Measurements from ENCODE around the gene CERS5. TPM values are rescaled to one million over a fixed set of nuclear protein-coding genes. Genes with fewer than 3 reads are reported as not detected.

CERS5 gene, protein sequence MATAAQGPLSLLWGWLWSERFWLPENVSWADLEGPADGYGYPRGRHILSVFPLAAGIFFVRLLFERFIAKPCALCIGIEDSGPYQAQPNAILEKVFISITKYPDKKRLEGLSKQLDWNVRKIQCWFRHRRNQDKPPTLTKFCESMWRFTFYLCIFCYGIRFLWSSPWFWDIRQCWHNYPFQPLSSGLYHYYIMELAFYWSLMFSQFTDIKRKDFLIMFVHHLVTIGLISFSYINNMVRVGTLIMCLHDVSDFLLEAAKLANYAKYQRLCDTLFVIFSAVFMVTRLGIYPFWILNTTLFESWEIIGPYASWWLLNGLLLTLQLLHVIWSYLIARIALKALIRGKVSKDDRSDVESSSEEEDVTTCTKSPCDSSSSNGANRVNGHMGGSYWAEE
- polyA plus RNA-seq (50.6 to 72.3 TPM (median 61.4 TPM) in 3 replicates), polyA minus RNA-seq (34.1 to 97.0 TPM (median 89.8 TPM) in 3 replicates)
- polyA plus RNA-seq (2011; ENCODE audit: low read depth): 16.5 TPM
- 34.2 and 52.2 TPM in 2 replicates for polyA plus RNA-seq (2011; cell fraction: cytosol; rRNA removed)
- polyA plus RNA-seq (2011; cell fraction: nucleus; rRNA removed): 134 and 136 TPM in 2 replicates
- 22.1 and 30.6 TPM in 2 replicates for polyA plus RNA-seq (2012; ENCODE audit: low replicate concordance)
- polyA minus RNA-seq (2011; cell fraction: cytosol; rRNA and poly(A)+ RNA removed): 36.1 TPM
- polyA minus RNA-seq (2011; cell fraction: nucleus; rRNA and poly(A)+ RNA removed): 43.4 and 81.5 TPM in 2 replicates

DNA sequence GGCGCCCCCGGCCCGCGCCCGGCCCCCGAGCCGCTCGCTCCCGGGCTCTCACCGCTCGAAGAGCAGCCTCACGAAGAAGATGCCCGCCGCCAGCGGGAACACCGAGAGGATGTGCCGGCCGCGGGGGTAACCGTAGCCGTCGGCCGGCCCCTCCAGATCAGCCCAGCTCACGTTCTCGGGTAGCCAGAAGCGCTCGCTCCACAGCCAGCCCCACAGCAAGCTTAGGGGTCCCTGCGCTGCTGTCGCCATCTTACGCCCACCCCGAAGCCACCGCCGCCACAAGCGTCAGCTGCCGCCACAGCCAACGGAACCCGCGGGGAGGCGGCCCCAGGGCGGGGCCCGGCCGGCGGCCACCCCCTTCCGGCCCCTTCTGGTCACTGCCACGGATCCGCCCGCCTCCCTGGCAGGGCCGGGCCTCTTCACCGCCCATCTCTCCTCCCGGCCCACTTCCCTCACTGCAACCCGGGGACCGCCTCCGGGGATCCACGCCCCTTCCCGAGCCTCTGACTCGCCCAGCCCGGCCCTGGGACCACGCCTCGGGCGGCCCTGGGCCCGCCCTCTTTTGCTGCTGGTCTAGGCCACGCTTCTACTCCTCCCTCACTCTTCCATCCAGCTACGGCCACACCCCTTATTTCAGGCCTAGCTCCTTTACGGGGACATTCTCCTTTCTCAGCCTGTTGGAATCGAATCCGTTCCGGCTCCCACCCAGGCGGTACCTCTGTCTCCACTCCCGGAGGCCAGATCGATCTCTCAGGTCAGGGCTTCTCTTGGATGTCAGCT is at the start of gene CERS5:
TSS of gene CERS5 (minus strand) at position 321 of the 780 bp plus-strand sequence. CDS start at position 249, 72 bp downstream.
- Histone ChIP-seq H3K27ac (ENCODE audit: control insufficient read depth, insufficient read depth, low read length) (peak within 1 kb of the TSS; percentile 80), H3K9ac (ENCODE audit: control insufficient read depth, extremely low read depth, insufficient read depth, low read length) (peak within 1 kb of the TSS; percentile 87), H3K9me1 (ENCODE audit: control insufficient read depth, extremely low read depth, insufficient read depth, low read length) (peaks cover 2% of the 10 kb centered on the region), H3K9me3 (ENCODE audit: control insufficient read depth, low read depth, low read length) (peaks cover 9% of the 10 kb centered on the region), H3K4me3 (ENCODE audit: control insufficient read depth in 2 of 3, extremely low read depth in 1 of 3, insufficient read depth in 2 of 3, low read depth in 1 of 3, low read length in 3 of 3) (peak within 1 kb of the TSS; percentile 62 to 96 (median 85)), H3K27me3 (ENCODE audit: control insufficient read depth, extremely low read depth, insufficient read depth, low read length) (no peaks in the 10 kb centered on the region), H4K20me1 (ENCODE audit: control insufficient read depth, extremely low read depth, insufficient read depth, low read length) (no peaks in the 10 kb centered on the region), H3K4me1 (ENCODE audit: control insufficient read depth, extremely low read depth, insufficient read depth, low read length) (peaks cover 12% of the 10 kb centered on the region), H3K36me3 (ENCODE audit: control insufficient read depth in 2 of 2, extremely low read depth in 1 of 2, insufficient read depth in 2 of 2, low read length in 2 of 2) (no peaks in the 10 kb centered on the region), H2AFZ (ENCODE audit: control insufficient read depth, low read length) (peak within 1 kb of the TSS; percentile 96), H3K4me2 (ENCODE audit: control insufficient read depth, extremely low read depth, insufficient read depth, low read depth, low read length) (peak within 1 kb of the TSS; percentile 100), H3K79me2 (ENCODE audit: control insufficient read depth, insufficient read depth, low read length) (peaks cover 45% of the 10 kb centered on the region)
- TF ChIP-seq, protein P1, sequence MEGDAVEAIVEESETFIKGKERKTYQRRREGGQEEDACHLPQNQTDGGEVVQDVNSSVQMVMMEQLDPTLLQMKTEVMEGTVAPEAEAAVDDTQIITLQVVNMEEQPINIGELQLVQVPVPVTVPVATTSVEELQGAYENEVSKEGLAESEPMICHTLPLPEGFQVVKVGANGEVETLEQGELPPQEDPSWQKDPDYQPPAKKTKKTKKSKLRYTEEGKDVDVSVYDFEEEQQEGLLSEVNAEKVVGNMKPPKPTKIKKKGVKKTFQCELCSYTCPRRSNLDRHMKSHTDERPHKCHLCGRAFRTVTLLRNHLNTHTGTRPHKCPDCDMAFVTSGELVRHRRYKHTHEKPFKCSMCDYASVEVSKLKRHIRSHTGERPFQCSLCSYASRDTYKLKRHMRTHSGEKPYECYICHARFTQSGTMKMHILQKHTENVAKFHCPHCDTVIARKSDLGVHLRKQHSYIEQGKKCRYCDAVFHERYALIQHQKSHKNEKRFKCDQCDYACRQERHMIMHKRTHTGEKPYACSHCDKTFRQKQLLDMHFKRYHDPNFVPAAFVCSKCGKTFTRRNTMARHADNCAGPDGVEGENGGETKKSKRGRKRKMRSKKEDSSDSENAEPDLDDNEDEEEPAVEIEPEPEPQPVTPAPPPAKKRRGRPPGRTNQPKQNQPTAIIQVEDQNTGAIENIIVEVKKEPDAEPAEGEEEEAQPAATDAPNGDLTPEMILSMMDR (optimal IDR thresholded peaks at IDR 0.05 in 1 of 3, IDR thresholded peaks at IDR 0.05 in 1 of 3, conservative IDR thresholded peaks at IDR 0.05 in 1 of 3; ENCODE audit: extremely low read depth in 1 of 3, insufficient read depth in 2 of 3, low read length in 3 of 3): no peak
- TF ChIP-seq EZH2 (IDR thresholded peaks at IDR 0.05; ENCODE audit: low read length): no peak
- peak; percentile 17 for FAIRE-seq
- dilution Hi-C loops (cut with MboI; ENCODE audit: extremely low pct_ligation_motif_present, low sequenced_read_pairs): no loop called here
- DNase-seq (ENCODE audit: low read depth, low spot score): peak; percentile 88

DNA sequence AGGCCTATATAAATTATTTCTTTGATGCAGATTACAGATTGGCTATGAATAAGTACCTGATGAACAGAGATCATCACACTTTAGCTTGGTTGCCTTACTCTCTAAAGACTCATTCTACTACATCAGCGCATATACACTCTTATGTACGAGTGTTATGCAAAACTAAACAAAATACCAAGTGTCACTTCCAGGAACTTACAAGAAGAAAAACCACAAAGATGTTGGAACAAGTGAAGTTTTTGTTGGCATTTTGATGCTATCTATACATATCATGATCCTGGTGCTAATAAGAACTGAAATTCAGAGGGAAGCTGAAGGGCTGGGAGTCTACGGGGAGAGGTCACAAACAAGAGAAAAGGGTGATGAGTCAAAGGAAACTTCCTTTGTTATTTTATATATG is 47.9 kb upstream of the CERS5 start:
- peak overlapping the region; percentile 16 to 62 (median 16) for H3K4me3 ChIP-seq (ENCODE audit: control insufficient read depth in 2 of 3, extremely low read depth in 1 of 3, insufficient read depth in 2 of 3, low read depth in 1 of 3, low read length in 3 of 3)
- dilution Hi-C loops (cut with MboI; ENCODE audit: extremely low pct_ligation_motif_present, low sequenced_read_pairs): no loop called here
- H3K4me2 ChIP-seq (ENCODE audit: control insufficient read depth, extremely low read depth, insufficient read depth, low read depth, low read length): peak overlapping the region; percentile 49
- H3K27ac ChIP-seq (ENCODE audit: control insufficient read depth, insufficient read depth, low read length): peak overlapping the region; percentile 52
- no peak for FAIRE-seq
- no peaks in the 10 kb centered on the region for H3K9me1 ChIP-seq (ENCODE audit: control insufficient read depth, extremely low read depth, insufficient read depth, low read length)
- no peak overlapping the region for H2AFZ ChIP-seq (ENCODE audit: control insufficient read depth, low read length)
- H3K4me1 ChIP-seq (ENCODE audit: control insufficient read depth, extremely low read depth, insufficient read depth, low read length): peaks cover 70% of the 10 kb centered on the region
- peaks cover 10% of the 10 kb centered on the region for H4K20me1 ChIP-seq (ENCODE audit: control insufficient read depth, extremely low read depth, insufficient read depth, low read length)
- H3K9me3 ChIP-seq (ENCODE audit: control insufficient read depth, low read depth, low read length): no peaks in the 10 kb centered on the region
- no peak for TF ChIP-seq EZH2 (IDR thresholded peaks at IDR 0.05; ENCODE audit: low read length)
- TF ChIP-seq, protein P1 (optimal IDR thresholded peaks at IDR 0.05 in 1 of 3, IDR thresholded peaks at IDR 0.05 in 1 of 3, conservative IDR thresholded peaks at IDR 0.05 in 1 of 3; ENCODE audit: extremely low read depth in 1 of 3, insufficient read depth in 2 of 3, low read length in 3 of 3): no peak
- H3K79me2 ChIP-seq (ENCODE audit: control insufficient read depth, insufficient read depth, low read length): peaks cover 91% of the 10 kb centered on the region
- DNase-seq (ENCODE audit: low read depth, low spot score): no peak
- H3K36me3 ChIP-seq (ENCODE audit: control insufficient read depth in 2 of 2, extremely low read depth in 1 of 2, insufficient read depth in 2 of 2, low read length in 2 of 2): peaks cover 9 to 19% of the 10 kb centered on the region in 2 experiments
- peak overlapping the region; percentile 22 for H3K9ac ChIP-seq (ENCODE audit: control insufficient read depth, extremely low read depth, insufficient read depth, low read length)
- H3K27me3 ChIP-seq (ENCODE audit: control insufficient read depth, extremely low read depth, insufficient read depth, low read length): no peaks in the 10 kb centered on the region

Measured in keratinocyte (primary cell).